MM.1S (cell line): ENCODE results near the gene TPSD1.

ENCODE experiments used
- DNase-seq: peaks from one replicate; pipeline ENCODE4 v3.0.0-alpha.2; 2015
- H2AFZ ChIP-seq: fragments of 300-600 bp; sonication (generic); 2 replicates; pipeline ENCODE4 v1.6.0; 2016; ENCODE audit warnings: antibody characterized with exemption, low read length
- H3F3A ChIP-seq: fragments of 300-600 bp; sonication (generic); 2 replicates; pipeline ENCODE4 v1.6.1; 2016; ENCODE audit warnings: mild to moderate bottlenecking, antibody characterized with exemption, low read length, moderate library complexity, mixed read lengths; ENCODE audit not compliant: insufficient read depth
- H3K27ac ChIP-seq: fragments of 300-600 bp; sonication (generic); 2 replicates; pipeline ENCODE4 v1.5.1; 2016; ENCODE audit warnings: mild to moderate bottlenecking, low read length
- H3K27me3 ChIP-seq: fragments of 300-600 bp; sonication (generic); replicated peaks from 2 replicates; pipeline ENCODE4 v1.6.0; 2016; ENCODE audit warnings: low read length; ENCODE audit not compliant: insufficient read depth
- H3K36me3 ChIP-seq: fragments of 300-600 bp; sonication (generic); replicated peaks from 2 replicates; pipeline ENCODE4 v1.6.1; 2016; ENCODE audit warnings: mild to moderate bottlenecking, low read length, mixed read lengths; ENCODE audit not compliant: insufficient read depth
- H3K4me1 ChIP-seq: fragments of 300-600 bp; sonication (generic); 2 replicates; pipeline ENCODE4 v1.6.1; 2016; ENCODE audit warnings: low read length, mixed read lengths
- H3K4me2 ChIP-seq: fragments of 300-600 bp; sonication (generic); 2 replicates; pipeline ENCODE4 v1.6.0; 2016; ENCODE audit warnings: low read depth, low read length
- H3K4me3 ChIP-seq: fragments of 300-600 bp; sonication (generic); 2 replicates; pipeline ENCODE4 v1.5.1; 2016; ENCODE audit warnings: low read length, mixed read lengths
- H3K79me2 ChIP-seq: fragments of 300-600 bp; sonication (generic); 2 replicates; pipeline ENCODE4 v1.6.1; 2016; ENCODE audit warnings: mixed run types, low read length, mixed read lengths
- H3K9ac ChIP-seq: fragments of 300-600 bp; sonication (generic); 2 replicates; pipeline ENCODE4 v1.6.1; 2016; ENCODE audit warnings: low read length, mixed read lengths
- H3K9me2 ChIP-seq: fragments of 300-600 bp; sonication (generic); replicated peaks from 2 replicates; pipeline ENCODE4 v1.6.1; 2016; ENCODE audit warnings: mild to moderate bottlenecking, low read length, mixed read lengths; ENCODE audit not compliant: insufficient read depth
- H3K9me3 ChIP-seq: fragments of 300-600 bp; sonication (generic); replicated peaks from 2 replicates; pipeline ENCODE4 v1.6.1; 2016; ENCODE audit warnings: mild to moderate bottlenecking, low read length, mixed read lengths; ENCODE audit not compliant: insufficient read depth
- H4K20me1 ChIP-seq: fragments of 300-600 bp; sonication (generic); 2 replicates; pipeline ENCODE4 v1.6.1; 2016; ENCODE audit warnings: mild to moderate bottlenecking, low read length, moderate library complexity, mixed read lengths; ENCODE audit not compliant: insufficient read depth
- EZH2 ChIP-seq: fragments of 300-600 bp; sonication (generic); optimal IDR thresholded peaks from 2 replicates; pipeline ENCODE3; 2017; ENCODE audit warnings: low read depth, mild to moderate bottlenecking, antibody characterized with exemption, low read length, mixed read lengths
- EZH2phosphoT487 ChIP-seq: fragments of 300-600 bp; sonication (generic); IDR thresholded peaks from 2 replicates; pipeline ENCODE4 v1.6.1; 2018; ENCODE audit warnings: antibody characterized with exemption, low read length
- TF ChIP-seq, protein P1 (sequence below): fragments of 300-600 bp; sonication (generic); IDR thresholded peaks from 2 replicates; pipeline ENCODE4 v1.5.1; 2016; ENCODE audit warnings: antibody characterized with exemption, low read length, mixed read lengths

The TPSD1 gene

DNA sequence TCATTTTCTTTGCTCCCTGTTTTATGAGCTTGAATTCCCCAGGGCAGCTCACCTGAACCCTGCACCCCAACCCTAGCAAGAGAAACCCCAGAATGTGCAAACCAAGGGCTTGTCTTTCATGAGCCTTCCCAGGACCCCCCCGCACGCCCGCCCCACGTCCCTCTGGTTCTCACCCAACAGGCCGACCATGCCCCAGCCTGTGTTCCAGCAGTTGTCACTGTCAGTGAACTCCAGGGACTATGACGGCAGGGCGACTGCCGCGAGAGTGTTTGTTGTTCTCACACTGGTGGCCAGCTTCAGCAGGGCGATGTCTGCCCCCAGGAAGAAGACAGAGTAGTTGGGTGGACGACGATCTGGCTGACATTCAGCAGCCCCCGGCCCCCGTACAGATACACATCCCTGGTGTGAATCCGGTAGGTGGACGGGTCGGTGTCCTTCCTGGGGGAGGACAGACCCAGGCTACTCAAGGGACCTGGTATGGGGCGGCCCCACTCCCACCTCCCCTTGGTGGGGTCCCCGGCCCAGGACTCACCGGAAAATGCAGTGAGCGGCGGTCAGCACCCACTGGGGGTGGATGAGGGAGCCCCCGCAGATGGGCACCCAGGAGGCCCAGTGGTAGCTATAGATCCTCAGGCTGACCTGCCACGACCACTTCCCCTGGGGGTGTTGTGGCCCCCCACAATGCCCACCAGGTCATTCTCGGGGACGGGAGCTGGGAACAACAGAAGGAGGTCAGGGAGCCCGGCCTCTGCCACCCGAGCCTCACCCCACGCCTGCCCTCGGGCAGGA lies 20.1 kb downstream of the TPSD1 start:
- H3K4me1 ChIP-seq = peaks cover 14% of the 10 kb centered on the region; the same call in 1 of the 2 replicates
- no peaks in the 10 kb centered on the region for H3K36me3 ChIP-seq
- H3K9me3 ChIP-seq = no peaks in the 10 kb centered on the region
- no peak for DNase-seq
- H2AFZ ChIP-seq = no peak overlapping the region
- H3K4me2 ChIP-seq = no peak overlapping the region
- H3K79me2 ChIP-seq = no peaks in the 10 kb centered on the region
- H3K27me3 ChIP-seq = peaks cover 89% of the 10 kb centered on the region
- no peak overlapping the region for H3K27ac ChIP-seq
- H3K9ac ChIP-seq = no peak overlapping the region
- H4K20me1 ChIP-seq = no peaks in the 10 kb centered on the region
- TF ChIP-seq, protein P1, sequence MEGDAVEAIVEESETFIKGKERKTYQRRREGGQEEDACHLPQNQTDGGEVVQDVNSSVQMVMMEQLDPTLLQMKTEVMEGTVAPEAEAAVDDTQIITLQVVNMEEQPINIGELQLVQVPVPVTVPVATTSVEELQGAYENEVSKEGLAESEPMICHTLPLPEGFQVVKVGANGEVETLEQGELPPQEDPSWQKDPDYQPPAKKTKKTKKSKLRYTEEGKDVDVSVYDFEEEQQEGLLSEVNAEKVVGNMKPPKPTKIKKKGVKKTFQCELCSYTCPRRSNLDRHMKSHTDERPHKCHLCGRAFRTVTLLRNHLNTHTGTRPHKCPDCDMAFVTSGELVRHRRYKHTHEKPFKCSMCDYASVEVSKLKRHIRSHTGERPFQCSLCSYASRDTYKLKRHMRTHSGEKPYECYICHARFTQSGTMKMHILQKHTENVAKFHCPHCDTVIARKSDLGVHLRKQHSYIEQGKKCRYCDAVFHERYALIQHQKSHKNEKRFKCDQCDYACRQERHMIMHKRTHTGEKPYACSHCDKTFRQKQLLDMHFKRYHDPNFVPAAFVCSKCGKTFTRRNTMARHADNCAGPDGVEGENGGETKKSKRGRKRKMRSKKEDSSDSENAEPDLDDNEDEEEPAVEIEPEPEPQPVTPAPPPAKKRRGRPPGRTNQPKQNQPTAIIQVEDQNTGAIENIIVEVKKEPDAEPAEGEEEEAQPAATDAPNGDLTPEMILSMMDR = no peak
- TF ChIP-seq EZH2 (no peak), EZH2phosphoT487 (no peak)
- no peaks in the 10 kb centered on the region for H3F3A ChIP-seq
- H3K4me3 ChIP-seq = no peak overlapping the region
- H3K9me2 ChIP-seq = no peaks in the 10 kb centered on the region

DNA sequence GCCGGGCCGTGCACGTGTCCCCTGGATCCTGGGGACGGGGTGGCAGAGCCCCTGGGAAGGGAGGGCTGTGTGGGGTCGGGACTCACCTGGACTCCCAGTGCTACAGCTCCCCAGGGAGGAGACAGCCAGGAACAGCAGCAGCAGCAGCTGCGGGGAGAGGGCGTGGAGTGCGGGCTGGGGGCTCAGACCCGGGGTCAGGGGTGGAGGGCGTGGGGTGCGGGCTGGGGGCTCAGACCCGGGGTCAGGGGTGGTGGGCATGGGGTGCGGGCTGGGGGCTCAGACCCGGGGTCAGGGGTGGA lies 20.7 kb downstream of the TPSD1 start:
- no peaks in the 10 kb centered on the region for H3K9me2 ChIP-seq

DNA sequence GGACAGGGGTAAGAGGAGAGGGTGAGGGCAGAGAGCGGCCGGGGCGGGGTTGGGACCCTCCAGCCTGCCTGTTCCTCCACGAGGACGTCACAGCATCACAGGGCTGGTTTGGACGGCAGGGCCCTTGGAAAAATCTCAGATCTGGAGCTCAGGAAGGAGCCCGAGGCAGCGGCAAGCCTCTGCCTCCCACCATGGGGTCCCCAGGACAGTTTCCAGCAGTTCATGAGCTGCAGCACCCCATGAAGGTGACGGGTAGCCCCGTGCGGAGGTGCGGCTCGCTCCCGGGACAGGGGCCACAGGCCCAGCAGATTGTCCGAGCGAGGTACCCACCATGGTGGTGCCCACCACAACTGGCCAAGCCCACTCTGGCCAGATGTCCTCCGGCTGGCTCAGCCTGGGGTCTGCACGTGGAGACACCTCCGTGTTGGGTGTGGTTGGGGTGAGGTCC lies 21.3 kb downstream of the TPSD1 start:
- TF ChIP-seq EZH2 = no peak
- no peak for TF ChIP-seq EZH2phosphoT487
- TF ChIP-seq, protein P1 = no peak
- no peak for DNase-seq
- Histone ChIP-seq H2AFZ (no peak overlapping the region), H3K9me3 (no peaks in the 10 kb centered on the region), H3K27me3 (peaks cover 95% of the 10 kb centered on the region), H3K4me3 (no peak overlapping the region), H3K4me1 (peaks cover 3% of the 10 kb centered on the region; the same call in 1 of the 2 replicates), H3F3A (no peaks in the 10 kb centered on the region), H3K36me3 (no peaks in the 10 kb centered on the region), H3K27ac (no peak overlapping the region), H3K9ac (no peak overlapping the region), H3K79me2 (no peaks in the 10 kb centered on the region), H3K4me2 (no peak overlapping the region), H3K9me2 (no peaks in the 10 kb centered on the region), H4K20me1 (no peaks in the 10 kb centered on the region)

More for the DNA sequence above, 20.7 kb downstream of the TPSD1 start:
- no peak overlapping the region for H3K9ac ChIP-seq
- no peaks in the 10 kb centered on the region for H3K36me3 ChIP-seq
- H3K9me3 ChIP-seq = no peaks in the 10 kb centered on the region
- no peak overlapping the region for H3K27ac ChIP-seq
- no peaks in the 10 kb centered on the region for H3F3A ChIP-seq
- DNase-seq = no peak
- peaks cover 92% of the 10 kb centered on the region for H3K27me3 ChIP-seq
- peaks cover 10% of the 10 kb centered on the region; the same call in 1 of the 2 replicates for H3K4me1 ChIP-seq
- H3K4me2 ChIP-seq = no peak overlapping the region
- H2AFZ ChIP-seq = no peak overlapping the region
- no peaks in the 10 kb centered on the region for H3K79me2 ChIP-seq
- TF ChIP-seq EZH2phosphoT487 (no peak), EZH2 (no peak)
- TF ChIP-seq, protein P1 = no peak
- no peaks in the 10 kb centered on the region for H4K20me1 ChIP-seq
- H3K4me3 ChIP-seq = no peak overlapping the region
